Activated T-cell treated with anti-CD3 and anti-CD28 coated beads for 1 hour (primary cell): ENCODE measurements around the gene ARHGAP40.

ENCODE experiments used
- DNase-seq: peaks from one replicate; pipeline ENCODE4 v3.0.0-alpha.2; 2020; ENCODE audit warnings: low read depth

Gene ARHGAP40

DNA sequence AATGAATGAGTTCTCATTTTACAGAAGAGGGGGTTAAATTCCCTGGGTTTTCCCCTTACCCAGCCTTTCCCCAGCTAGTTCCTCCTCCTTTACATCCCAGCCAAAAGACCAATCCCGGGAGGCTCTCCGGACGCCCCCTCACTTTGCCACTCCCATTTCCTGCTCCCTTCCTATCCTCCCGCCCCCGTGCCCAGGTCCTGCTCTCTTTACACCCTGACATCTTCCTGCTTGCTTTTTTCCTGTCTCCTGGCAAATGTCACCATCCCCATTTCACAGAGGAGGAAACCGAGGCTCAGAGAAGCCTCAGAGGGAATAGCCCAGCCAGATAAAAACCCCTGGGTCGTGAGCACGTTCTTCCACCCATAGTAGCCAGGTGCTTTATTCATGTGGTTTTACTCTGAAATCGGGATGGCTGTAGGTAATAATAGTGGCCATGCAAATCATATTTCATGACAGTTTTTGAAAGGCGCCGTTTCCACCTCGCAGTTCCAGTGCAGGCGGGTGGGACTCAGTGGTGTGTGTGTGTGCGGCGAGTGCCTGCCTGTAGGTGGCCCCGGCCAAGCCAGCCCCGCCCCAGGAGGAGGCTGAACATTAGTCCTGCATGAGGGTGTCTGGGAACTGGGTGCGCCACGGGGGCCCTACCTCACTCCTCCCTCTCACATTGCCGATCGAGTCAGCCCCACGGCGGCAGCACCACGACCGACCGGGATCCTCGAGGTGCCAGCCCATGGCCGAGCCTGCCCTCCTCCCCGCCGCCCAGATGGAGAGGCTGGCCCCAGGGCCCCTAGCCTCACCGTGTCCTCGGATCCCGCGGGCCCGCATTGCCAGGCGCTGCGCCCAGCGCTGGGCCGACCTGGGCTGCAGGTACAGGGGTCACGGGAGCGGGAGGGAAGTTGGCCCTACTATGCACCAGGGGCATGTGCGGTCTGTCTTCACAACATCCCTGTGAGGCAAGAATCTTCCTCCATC is at the start of gene ARHGAP40:
TSS of gene ARHGAP40 (plus strand) at position 594 of the 969 bp plus-strand sequence.
- no peak for DNase-seq

DNA sequence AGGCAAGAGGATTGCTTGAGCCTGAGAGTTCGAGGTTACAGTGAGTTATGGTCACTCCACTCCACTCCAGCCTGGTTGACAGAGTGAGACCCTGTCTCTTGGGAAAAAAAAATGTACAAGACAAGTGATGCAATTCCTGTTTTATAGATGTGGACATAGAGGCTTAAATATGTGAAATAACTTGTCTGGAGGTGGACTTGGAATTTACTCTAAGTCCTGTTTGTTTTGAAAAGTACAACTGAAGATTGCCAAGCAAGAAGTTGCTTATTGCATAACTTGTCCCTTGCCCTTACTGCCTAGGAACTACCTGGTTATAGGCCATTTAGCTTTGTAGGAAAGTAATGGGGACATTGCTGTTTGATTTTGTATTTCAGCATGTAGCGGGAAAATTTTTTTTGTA is 46.6 kb upstream of the ARHGAP40 start:
- DNase-seq = no peak

DNA sequence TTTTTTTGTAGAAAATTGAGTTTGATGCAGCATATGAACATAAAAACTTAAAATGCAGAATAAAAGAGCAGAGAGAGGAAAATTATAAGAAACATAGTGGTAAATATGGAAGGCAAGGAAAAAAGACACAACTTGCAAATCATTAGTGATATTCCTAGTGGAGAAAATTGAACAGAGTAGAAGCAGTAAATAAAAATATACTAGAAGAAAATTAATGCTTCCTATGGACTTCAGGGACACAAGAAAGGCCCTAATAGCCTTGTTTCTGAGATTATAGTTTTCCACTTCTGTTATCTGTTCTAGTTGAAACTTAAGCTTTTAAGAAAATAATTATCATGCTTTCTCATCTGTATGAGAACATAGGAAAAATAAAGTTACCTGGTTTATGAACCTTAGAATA is 46.2 kb upstream of the ARHGAP40 start:
- no peak for DNase-seq

DNA sequence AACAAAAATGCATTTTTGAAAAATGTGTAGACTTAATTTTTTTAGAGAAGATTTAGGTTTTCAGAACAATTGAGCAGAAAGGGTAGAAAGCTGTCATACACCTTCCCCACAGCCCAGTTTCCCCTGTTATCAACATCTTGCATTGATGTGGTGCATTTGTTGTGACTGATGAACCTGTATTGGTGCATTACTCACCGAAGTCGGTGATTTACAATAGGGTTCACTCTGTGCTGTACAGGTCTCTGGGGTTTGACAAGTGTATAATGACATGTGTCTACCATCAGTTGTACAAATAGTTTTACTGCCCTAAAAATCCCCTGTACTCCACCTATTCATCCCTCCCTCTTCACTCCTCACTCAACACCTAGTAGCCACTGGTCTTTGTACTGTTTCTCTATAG is 44.4 kb upstream of the ARHGAP40 start:
- no peak for DNase-seq

DNA sequence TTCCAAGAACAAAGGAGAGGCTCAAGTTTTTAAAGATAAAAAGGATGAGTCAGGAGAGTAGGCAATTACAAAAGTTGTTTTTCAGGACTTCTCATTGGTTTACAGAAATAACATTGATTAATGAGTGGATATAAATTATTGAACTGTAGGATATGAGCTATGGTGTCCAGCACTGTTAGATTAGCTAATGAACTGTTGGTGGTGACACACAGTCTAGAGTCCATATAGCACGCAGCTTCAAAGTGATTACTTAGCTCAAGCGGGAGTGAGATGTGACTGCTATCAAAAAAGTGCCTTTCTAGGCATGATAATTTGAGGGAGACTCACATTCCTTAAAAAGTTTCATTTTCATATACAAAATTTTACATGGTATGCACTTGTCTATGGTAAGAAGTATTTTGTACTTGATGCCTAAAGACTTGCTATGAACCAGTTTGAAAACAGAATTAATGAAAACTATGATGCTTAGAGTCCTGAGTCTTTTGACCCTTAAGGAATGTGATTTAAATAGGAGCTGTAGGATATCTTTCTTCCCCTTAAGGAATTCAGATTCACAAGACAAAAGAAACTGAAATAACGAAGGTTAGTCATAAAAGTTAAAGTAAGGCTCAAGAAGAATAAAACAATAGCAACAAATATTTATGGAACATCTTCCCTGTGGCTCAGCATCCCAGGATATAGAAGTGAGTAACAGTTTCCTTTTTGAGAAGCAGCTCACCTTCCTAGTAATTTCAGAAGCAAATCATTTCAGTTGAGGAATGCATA is 42.8 kb upstream of the ARHGAP40 start:
- DNase-seq = no peak

DNA sequence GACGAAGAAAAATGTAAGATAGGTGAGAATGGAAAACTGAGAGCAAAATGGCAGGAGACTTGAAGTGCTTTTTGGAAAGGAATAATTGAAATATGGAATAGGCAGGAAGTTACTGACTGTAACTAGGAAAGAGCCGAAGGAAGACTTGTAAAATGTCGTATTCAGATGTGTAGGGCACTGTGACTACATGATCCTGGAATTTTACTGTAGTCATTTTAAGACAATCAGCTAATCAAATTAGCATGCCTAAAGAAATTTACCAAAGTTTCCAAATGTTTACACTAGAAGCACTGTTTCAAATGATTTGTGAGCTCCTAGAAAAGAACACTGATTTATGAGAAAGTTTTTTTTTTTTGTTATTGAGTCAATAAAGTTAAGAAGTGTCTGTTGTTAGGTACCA is 41.8 kb upstream of the ARHGAP40 start:
- no peak for DNase-seq

DNA sequence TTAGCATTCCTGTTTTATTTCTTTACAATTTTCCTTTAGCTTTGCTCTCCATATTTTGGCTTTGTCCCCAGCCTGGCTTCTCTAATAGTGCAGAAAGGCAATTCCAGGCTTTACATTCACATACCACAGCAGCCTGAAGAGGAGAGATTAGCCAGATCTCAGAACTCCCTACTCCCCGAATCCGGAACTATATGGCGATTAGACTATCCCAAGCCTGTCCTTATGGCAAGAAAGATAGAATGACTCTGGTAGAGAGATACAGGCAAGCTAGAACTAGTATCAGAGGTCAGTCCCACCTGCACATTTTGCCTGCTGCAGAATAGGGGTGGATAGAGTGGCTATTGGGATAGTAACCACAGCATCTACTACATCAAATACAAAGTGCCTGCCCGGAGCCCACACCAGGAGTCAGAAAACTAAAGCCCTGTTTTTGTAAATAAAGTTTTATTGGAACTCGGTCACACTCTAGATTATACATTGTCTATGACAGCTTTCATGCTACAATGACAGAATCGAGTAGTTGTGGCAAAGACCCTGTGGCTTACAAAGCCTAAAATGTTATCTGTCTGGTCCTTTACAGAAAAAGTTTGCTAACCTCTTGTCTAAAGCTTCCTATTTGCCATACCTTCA is 37.7 kb upstream of the ARHGAP40 start:
- no peak for DNase-seq

DNA sequence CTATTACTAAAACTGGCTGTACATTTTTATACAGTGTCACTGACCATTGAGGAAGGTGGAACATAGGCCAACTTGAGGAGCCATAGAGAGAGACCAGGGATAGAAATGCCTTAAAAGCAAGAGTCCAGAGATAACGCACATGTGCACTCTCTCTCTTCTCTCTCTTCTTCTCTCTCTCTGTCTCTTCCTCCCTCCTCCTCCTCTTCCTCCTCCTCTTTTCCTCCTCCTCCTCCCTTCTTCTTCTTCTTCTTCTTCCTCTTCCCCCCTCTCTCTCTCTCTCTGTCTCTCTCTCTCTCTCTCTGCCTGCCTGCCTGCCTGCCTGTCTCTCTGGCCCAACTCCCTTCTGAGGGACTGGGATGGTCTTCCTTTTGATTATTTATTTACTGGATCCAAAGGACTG is 36.9 kb upstream of the ARHGAP40 start:
- DNase-seq = no peak

DNA sequence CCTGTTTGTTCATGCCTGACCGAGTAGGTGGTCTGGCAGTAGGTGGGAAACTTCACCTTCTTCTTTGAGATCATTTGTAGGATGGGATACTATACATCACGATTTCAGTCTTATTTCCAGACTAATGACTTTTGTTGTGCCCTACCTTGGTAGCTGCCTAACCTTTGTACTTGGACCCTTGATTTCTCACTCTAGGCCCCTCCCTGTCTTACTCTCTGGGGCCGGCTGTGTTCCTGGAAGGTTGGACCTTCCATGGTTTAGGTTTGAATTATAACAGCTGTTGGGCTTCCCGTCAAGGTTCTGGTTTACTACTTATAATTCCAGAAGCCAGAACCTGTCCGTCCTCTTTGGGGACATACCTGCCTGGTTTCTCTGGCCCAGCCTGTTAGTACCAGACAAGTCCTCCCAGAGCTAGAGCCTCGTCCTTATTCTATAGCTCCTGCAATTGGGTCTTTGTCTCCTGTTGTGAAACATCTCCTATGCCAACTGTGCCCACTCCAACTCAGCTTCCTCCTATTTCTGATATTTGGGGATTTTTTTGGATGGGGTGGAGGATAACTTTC is 35.5 kb upstream of the ARHGAP40 start:
- DNase-seq = no peak

DNA sequence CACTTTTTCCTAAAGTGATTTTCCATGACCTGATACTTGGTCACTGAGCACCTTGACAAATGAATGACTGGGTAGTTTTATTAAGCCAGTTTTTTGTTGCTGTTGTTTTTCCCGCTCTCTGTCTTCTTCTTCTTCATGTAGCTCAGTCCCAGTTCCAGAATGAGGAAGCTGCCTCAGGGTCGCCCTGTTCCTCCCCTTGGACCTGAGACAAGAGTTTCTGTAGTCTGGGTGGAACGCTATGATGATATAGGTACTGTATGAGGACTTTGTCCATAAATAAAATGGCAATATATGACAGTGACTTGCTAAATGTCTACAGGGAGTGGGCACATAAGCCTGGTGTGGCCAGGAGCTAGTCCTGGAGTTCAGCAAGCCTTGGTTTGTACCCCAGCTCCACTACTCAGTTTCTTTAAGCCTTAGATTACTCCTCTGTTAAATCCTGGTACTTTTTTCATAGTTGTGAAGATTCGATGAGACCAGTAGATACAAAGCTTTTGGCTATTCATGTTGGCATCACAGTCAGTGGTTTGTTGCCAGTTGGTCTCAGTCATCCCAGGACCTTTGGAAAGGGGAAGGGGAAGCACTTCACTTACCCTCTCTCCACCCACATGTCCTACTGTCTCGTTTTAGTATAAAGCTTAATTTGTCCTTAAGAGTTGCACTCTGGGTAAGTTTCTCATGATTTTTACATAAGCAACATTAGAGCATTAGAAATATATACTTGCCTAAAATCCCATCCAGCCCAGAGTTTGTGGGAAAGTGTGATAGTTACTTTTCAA is 31.7 kb upstream of the ARHGAP40 start:
- DNase-seq = no peak

DNA sequence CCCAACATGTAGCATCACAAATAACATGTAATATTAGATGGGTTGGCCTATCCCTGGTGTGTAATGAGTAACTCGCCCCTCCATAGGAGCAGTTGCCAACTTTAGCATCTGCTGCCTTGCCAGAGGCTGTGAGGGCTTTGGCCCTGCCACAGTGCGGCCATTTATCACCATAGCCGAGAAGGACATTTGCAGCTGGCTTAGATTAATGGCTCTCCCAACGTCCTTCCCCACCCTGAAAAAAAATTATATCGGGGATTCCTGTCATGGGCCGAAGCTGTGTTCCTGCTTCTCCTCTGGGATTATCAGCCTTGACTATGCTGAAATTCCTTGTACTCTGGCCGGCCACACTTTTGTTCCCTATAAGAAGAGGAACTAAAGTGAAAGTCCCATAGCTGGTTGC is 28.2 kb upstream of the ARHGAP40 start:
- DNase-seq = no peak

DNA sequence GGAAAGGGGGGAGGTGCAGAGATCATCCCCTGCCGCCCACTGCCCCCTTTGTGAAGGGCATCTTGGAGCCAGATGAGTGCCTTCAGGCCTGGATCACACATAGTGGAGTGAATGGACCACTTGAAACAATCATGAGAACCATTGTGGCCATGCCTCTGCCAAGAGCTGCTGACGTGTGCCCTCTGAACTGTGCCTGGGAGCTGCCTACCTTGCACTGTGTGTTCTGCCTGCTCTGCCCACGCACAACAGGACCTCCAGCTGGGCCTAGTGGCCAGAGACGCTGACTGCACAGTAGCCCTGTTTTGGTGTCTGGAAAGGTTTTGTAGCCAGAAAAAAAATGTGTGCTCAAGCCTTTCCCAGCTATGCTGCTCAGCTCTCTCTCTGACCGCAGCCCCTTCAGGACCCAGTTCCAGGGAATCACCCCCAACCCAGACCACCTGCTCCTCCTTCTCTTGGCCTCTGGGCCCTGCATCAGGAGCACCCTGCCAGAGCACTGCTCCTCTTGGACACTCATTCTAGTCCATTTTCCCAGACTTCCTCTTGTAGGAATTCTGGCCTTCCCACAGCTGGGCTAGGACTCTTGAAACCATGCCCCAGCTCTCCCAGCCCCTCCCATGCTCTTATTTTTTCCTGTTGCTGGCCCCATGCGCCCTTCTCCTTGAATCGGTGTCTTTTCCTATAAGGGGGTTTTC is 22.2 kb upstream of the ARHGAP40 start:
- no peak for DNase-seq

DNA sequence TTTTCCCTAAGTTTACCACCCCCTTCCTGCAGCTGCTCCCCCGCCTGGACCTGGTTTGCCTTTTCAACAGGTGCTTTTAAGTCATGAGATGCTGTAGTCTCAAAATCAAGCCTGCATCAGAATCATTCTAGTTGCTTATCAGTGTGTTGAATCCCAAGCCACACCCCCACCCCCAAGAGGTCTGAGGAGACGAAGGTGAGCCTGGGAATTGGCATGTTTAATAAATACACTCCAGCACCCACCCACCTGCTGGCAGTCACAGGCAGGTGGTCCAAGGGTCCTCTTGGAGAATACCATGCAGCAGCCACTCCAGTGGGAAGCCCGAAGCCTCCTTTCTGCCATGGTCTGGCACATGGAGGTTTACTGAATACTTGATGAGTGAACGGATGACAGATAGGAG is 21.7 kb upstream of the ARHGAP40 start:
- no peak for DNase-seq

DNA sequence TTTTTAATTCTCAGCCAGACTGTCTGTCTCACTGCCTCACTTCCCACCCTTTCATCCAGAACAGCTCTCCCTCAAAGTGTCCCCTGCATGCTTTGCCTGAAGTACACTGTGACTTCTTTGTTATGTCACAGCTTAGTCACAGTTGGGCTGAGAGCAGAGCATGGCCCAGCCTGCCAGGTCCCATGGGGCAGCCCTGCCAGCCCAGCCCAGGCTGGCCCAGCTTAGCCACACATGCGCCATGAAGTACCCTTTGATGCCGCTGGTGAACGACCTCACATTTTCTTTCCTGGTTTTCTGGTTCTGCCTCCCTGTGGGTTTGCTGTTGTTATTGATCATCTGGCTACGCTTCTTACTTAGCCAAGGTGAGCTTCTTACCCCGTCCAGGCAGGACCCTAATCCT is 20.6 kb upstream of the ARHGAP40 start, which contains the start of gene ADIG:
TSS of gene ADIG (plus strand) at position 185 of the 400 bp plus-strand sequence. CDS start at position 239, 54 bp downstream.
- DNase-seq = no peak

DNA sequence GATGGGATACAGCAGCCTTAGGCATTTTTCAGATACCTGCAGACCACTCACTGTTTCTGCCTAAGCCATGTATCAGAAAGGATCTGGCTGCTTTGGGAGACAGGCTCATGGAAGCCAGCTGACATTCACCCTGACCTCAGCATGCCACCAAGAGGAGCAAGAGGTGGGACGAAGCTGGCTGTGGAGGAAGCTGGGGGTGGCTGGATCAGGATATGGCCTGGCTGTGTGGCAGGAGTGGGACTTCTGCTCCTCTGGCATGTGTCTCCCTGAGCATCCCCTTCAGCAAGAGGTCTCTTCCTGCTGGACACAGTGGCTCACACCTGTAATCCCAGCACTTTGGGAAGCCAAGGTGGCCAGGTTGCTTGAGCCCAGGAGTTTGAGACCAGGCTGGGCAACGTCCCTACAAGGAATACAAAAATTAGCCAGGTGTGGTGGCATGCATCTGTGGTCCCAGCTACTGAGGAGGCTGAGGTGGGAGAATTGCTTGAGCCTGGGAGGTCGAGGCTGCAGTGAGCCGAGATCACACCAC is 19.7 kb upstream of the ARHGAP40 start:
- no peak for DNase-seq

DNA sequence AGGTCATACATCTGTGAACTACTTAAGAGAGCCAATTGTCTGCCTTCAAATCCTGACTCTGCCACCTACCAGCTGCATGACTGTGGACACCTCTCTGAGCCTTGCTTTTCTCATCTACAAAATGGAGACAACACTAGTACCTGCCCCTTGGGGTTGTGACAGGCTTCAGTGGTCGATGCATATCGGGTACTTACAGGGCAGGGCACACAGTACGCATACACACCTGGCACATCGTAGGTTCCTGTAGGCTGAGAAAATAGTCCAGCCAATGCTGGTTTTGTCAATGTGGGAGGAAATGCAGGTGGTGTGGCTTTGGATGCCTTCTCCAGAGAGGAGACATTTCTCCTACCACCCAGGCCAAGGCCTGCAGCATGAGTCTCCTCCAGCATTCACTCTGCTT is 18.3 kb upstream of the ARHGAP40 start:
- no peak for DNase-seq

DNA sequence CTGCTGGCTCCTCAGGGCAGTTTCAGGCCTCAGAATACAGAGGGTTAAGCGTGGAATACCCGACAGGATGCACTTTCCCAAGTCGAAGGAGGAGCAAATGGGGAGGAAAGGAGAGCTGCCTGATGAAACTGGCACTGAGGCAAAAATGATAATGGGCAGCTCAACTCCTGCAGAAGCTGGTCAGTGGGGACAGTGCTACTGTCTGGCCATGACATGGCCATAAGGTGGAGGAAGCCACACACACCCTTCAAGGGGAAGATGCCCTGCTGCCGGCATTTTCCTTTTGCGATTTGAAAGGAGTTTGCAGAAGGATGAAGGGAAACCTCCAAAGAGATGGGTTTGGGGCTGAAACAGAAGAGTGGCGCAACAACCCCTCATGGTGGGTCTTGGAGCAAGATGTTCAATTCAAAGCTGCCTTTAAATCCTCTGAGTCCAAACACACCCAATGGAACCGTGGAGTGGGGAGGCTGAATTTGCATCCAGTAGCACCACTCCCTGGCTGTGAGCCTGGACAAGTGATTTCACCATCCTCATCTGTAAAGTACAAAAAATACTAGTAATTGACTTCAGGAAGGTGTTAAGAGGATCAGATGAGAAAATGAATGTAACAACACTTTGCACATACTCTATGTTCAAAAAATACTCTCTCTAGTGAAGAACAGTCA is 17.4 kb upstream of the ARHGAP40 start:
- DNase-seq = no peak

DNA sequence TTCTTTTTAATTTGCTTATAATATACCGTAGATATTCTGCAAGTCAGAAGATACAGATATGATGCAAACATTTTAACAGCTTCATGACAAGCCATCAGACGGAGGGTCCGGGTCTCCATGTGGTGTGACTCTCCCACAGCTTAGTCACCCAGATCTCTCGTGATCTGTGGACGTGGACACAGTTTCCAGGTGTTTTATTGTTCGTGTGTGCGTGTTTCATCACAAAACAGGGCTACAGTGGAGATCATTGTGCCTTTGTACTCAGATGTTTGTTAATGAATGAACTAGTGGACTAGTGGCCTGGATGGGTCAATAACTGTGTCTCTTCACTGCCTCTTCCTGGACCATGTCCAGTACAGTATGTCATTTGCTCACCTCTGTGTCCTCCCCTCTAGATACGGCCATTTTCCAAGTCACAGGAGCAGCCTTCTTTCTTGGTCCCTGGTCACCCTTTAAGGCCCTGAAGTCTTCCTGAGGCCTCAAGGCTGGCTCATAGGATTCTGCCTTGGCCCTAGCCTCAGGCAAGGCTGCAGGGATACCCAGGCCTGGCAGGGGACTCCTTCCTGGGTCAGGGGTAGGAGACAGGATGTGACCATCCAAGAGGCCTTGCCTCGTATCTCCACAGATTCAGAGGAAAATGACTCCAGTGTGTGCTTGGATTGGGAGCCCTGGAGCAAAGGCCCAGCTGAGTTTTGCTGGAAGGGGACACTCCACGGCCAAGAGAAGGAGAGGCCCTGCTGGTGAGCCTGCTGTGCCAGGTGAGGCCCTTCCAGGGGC is 16.0 kb upstream of the ARHGAP40 start:
- no peak for DNase-seq

DNA sequence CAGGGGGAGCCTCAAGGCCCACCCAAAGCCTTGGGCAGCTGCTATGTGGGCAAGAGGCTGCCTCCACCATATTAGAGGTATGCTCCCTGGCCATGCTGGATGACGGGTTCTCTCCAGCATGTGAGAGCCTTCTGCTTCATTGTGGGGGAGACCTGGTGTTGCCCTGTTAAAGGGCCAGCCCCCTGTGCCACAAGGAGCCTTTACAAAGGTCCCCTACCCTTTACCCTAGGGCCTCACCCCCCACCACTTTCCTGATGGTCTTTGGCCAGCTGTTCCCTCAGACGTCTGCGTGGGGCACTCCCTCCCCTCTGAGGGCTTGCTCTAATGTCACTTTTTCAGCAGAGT is 15.5 kb upstream of the ARHGAP40 start:
- DNase-seq = no peak
